GM12875 (cell line): ENCODE data around the gene TXLNB.
"Not testable (repeated sequence)": the region's sequence is repeated elsewhere in the genome, so short reads cannot be mapped to it uniquely, and the experiment has no call there.

ENCODE experiments used
- H3K4me3 ChIP-seq: one replicate; pipeline ENCODE4 v1.5.1; 2011; ENCODE audit warnings: low read depth, low read length, control low read depth
- TF ChIP-seq, protein P1 (sequence below): IDR thresholded peaks from 2 replicates; pipeline ENCODE4 v1.5.1; 2011; ENCODE audit warnings: low read depth, mild to moderate bottlenecking, control low read depth, inconsistent platforms, low read length, moderate library complexity, borderline replicate concordance; ENCODE audit not compliant: insufficient read depth

The TXLNB gene

DNA sequence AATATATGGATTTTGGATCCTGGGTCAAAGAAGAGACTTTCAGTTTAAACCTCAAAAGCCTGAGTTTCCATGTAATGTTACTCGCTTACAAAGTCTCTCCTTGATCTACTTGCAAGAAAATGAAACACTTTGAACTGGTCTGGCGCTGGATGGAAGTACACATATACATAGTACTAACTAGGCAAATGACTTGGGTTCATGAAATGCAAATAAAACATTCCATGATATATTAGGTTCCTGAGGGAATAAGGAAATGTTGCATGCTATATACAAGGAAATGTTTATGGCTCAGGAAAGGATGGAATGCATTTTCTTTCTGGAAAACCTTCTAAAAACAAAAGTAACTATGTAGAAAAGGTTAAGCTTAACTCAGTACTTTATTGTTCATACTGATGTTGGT is 11.4 kb upstream of the TXLNB start:
- no peak overlapping the region for H3K4me3 ChIP-seq
- TF ChIP-seq, protein P1, sequence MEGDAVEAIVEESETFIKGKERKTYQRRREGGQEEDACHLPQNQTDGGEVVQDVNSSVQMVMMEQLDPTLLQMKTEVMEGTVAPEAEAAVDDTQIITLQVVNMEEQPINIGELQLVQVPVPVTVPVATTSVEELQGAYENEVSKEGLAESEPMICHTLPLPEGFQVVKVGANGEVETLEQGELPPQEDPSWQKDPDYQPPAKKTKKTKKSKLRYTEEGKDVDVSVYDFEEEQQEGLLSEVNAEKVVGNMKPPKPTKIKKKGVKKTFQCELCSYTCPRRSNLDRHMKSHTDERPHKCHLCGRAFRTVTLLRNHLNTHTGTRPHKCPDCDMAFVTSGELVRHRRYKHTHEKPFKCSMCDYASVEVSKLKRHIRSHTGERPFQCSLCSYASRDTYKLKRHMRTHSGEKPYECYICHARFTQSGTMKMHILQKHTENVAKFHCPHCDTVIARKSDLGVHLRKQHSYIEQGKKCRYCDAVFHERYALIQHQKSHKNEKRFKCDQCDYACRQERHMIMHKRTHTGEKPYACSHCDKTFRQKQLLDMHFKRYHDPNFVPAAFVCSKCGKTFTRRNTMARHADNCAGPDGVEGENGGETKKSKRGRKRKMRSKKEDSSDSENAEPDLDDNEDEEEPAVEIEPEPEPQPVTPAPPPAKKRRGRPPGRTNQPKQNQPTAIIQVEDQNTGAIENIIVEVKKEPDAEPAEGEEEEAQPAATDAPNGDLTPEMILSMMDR = no peak

DNA sequence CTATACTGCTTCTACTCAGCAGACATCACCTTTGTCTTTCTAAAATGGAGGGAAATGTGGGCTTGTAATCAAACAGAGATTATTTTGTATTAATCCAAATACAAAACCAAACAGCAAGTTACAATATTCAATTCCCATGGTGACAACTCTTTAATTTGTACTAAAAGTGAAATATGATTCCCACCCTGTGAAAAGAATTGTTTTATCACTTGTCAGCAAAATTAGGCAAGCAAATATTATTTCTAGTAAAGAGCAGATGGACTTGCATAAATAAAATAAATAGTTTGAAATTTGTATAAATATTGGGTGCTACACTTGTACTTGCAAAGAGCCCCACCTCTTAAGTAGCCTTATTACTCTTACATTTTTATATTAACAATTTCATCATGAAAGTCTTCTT is 6.1 kb upstream of the TXLNB start:
- TF ChIP-seq, protein P1 = no peak
- H3K4me3 ChIP-seq = no peak overlapping the region

DNA sequence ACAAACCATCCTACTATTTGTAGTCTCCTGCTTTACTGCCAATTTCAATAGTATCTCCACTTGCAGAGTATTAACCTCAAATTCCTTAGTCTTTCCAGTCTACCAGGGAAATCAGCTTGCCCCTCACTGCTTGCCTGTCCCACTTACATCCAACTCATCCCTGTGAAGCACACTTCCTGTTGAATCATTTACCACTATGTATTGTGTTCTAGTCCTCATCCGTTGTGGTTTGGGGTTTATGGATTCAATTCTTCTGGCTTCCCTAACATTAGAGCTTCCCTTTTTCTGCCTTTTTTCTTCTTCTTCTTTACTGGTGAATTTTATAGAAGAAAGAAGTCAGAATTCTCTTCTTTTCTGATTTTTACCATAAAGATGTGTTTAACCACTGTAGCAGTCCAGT is 5.1 kb upstream of the TXLNB start:
- no peak overlapping the region for H3K4me3 ChIP-seq
- TF ChIP-seq, protein P1 = no peak

DNA sequence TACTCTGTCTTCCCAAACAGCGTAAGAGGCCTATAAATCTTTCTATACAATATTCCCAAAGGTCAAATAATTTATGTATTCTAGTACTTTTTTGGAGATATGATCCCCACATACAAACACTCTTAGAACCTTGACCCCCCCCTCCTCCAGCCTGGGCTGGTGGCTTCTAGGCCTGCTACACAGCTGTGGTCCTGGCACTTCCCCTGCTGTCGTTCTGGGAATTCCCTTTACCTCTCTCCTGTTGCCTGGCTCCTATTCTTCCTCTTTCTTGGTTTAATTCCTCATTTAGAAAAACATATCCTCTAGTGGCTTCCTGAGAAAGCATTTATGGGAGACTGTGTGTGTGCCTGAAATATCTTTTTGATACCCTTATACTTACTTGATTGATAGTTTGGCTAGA is 4.1 kb upstream of the TXLNB start:
- TF ChIP-seq, protein P1 = no peak
- no peak overlapping the region for H3K4me3 ChIP-seq

DNA sequence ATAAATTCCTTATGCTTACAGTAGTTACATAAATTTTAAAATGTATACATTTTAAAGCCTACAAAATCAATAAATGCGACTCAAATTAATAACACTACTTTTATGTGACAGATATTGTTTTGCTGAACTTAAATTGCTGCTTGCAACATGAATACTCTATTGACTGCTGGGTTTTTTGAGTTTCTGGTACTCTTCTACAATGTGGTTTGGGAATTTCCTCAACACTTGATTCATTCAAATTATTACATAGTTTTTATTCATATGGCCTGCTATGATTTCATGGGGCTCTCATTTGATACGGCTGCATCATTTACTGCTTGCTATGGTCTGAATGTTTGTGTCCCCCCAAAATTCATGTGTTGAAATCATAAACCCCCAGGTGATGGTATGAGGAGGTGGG is 2.3 kb upstream of the TXLNB start:
- no peak overlapping the region for H3K4me3 ChIP-seq
- TF ChIP-seq, protein P1 = no peak

DNA sequence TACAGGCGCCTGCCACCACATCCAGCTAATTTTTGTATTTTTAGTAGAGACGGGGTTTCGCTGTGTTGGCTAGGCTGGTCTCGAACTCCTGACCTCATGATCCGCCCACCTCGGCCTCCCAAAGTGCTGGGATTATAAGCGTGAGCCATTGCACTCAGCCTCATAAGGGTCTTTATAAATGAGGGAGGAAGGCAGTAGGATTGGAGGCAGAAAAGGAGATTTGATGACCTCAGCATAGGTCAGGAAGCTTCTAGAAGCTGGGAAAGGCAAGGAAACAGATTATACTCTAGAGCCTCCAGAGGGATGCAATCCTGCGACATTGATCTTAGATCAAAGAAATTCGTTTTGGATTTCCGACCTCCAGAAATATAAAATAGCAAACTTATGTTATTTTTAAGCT is 1.4 kb upstream of the TXLNB start:
- not testable (repeated sequence) for H3K4me3 ChIP-seq

DNA sequence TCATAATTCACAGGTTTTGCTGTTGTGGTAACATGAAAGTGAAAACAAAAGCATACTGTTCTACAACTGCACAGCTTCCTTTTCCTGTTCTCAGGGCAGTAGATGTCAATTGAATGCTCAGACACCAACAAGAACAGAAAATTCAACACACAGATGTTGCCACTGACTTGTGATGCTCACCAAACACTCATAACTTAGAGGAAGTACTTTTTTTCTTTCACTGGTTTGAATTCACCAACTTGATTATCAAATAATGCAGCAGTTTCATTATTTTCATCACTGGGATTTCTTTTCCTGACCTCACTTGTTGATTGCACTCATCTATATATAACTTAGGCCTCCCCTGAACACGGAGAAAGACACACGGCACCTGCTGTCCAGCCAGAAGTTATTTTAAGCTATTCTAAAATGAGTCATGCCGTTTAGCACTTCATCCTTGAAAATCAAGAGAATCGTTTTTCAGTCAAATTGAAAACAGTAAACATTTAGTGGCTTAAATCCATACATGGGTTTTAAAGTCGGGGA is 949 bp downstream of the TXLNB start:
- H3K4me3 ChIP-seq = no peak overlapping the region
- TF ChIP-seq, protein P1 = no peak

DNA sequence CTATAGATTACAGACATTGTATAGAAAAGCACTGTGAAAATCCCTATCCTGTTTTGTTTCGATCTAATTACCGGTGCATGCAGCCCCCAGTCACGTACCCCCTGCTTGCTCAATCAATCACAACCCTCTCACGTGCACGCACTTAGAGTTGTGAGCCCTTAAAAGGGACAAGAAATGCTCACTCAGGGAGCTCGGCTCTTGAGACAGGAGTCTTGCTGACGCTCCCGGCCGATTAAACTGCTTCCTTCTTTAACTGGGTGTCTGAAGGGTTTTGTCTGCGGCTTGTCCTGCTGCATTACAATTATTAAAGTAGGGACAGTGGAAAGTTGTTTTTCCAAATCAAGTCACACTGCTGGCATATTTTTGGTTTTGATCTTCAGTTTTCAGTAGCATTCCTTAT is 2.6 kb downstream of the TXLNB start:
- TF ChIP-seq, protein P1 = no peak
- H3K4me3 ChIP-seq = no peak overlapping the region
